ENCODE data around the gene HAUS3. TPM values are rescaled to one million over a fixed set of nuclear protein-coding genes. Genes with fewer than 3 reads are reported as not detected.

Gene HAUS3
- total and polyA plus RNA-seq, 2 experiments from 2014 or later = 21.4 to 36.0 TPM

GRCh38 chr4:2273657-2274319 lies 31.9 kb upstream of the HAUS3 start:
- DNase-seq (ENCODE audit: low spot score) (no peak), ATAC-seq (no peak)
- H2AFZ ChIP-seq = no peak overlapping the region
- no peak overlapping the region for H3K4me3 ChIP-seq
- no peak overlapping the region for H3K4me2 ChIP-seq
- H3K36me3 ChIP-seq (ENCODE audit: insufficient read depth) = no peaks in the 10 kb centered on the region
- H3K9me2 ChIP-seq (ENCODE audit: insufficient read depth) = no peaks in the 10 kb centered on the region
- no peaks in the 10 kb centered on the region for H4K20me1 ChIP-seq (replicated peaks; ENCODE audit: insufficient read depth)
- no peaks in the 10 kb centered on the region for H3K27me3 ChIP-seq (ENCODE audit: insufficient read depth)
- H3K4me1 ChIP-seq (ENCODE audit: insufficient read depth) = peaks cover 9% of the 10 kb centered on the region
- H3K27me3 Mint-ChIP-seq (ENCODE audit: insufficient read depth, low read depth, poor library complexity) = peaks cover 3% of the 10 kb centered on the region
- H3F3A ChIP-seq (replicated peaks; ENCODE audit: low read depth) = no peaks in the 10 kb centered on the region
- H3K4me1 Mint-ChIP-seq = peaks cover 14% of the 10 kb centered on the region
- no peaks in the 10 kb centered on the region; the same call in 2 of the 3 replicates for H3K36me3 Mint-ChIP-seq (ENCODE audit: low read depth)
- no peak overlapping the region for H3K4me3 Mint-ChIP-seq
- H3K27ac Mint-ChIP-seq = no peak overlapping the region
- H3K79me2 ChIP-seq (replicated peaks; ENCODE audit: insufficient read depth) = no peaks in the 10 kb centered on the region
- H3K9me3 Mint-ChIP-seq = no peaks in the 10 kb centered on the region
- TF ChIP-seq ZNF331 (CRISPR knock-in tag; IDR thresholded peaks at IDR 0.05; ENCODE audit: low read depth) = no peak
- TF ChIP-seq CTCF (conservative IDR thresholded peaks at IDR 0.05; ENCODE audit: low read depth in 2 of 2) = no peak
- TF ChIP-seq ETS1 (IDR thresholded peaks at IDR 0.05) = no peak
- TF ChIP-seq EZH2 (IDR thresholded peaks at IDR 0.05; ENCODE audit: low read depth, unreplicated experiment) = no peak
- no peak for TF ChIP-seq JUNB (IDR thresholded peaks at IDR 0.05; ENCODE audit: unreplicated experiment)
- no peak for TF ChIP-seq CREB1 (CRISPR knock-in tag; IDR thresholded peaks at IDR 0.05; ENCODE audit: low read depth)
- no peak for TF ChIP-seq EZH2phosphoT487 (IDR thresholded peaks at IDR 0.05; ENCODE audit: unreplicated experiment)
- no peak for TF ChIP-seq NANOG (IDR thresholded peaks at IDR 0.05; ENCODE audit: borderline replicate concordance)
- TF ChIP-seq ZNF114 (CRISPR knock-in tag; IDR thresholded peaks at IDR 0.05) = no peak
- no peak for TF ChIP-seq REST (IDR thresholded peaks at IDR 0.05; ENCODE audit: unreplicated experiment)
- TF ChIP-seq ZNF462 (CRISPR knock-in tag; IDR thresholded peaks at IDR 0.05) = no peak
- TF ChIP-seq POLR2AphosphoS5 (IDR thresholded peaks at IDR 0.05; ENCODE audit: low read depth) = no peak
- no peak for TF ChIP-seq STAT1 (IDR thresholded peaks at IDR 0.05; ENCODE audit: unreplicated experiment)
- no peak overlapping the region for H3K27ac ChIP-seq (ENCODE audit: low read depth)
